Spleen (tissue), 7 donors: ENCODE results near the gene DUSP11.

Experiments used
- POLR2AphosphoS5 ChIP-seq, 3 donors: sonication (generic); formaldehyde crosslinking; IDR thresholded peaks; one replicate each; pipeline ENCODE4 v1.5.1; 2017; ENCODE audit warnings: antibody characterized with exemption in 3 of 3
- TF ChIP-seq, protein P1 (sequence below), 11 experiments: fragments of 200-600 bp in 7 of 11; fragments of 450-650 bp in 4 of 11; sonication (generic) in 4 of 11; IDR thresholded peaks in 8 of 11; conservative IDR thresholded peaks in 3 of 11; 1 replicate in 7 of 11; 2 replicates in 4 of 11; pipeline versions ENCODE4 v1.4.0 to v1.8.0; 2016 to 2021; ENCODE audit warnings: antibody characterized with exemption in 11 of 11, inconsistent platforms in 4 of 11, mild to moderate bottlenecking in 1 of 11
- donor health status: DM: no; HTN: no; CAD: no; lungs with moderate emphysema.
- donor health status: DM: no; HTN: no; CAD: no.
- donor health status: DM: no; HTN: no; CAD: no.

GRCh38 chr2:73736855-73737779 lies 42.8 kb downstream of the DUSP11 start, which contains the start of gene TPRKB:
- TF ChIP-seq, protein P1, sequence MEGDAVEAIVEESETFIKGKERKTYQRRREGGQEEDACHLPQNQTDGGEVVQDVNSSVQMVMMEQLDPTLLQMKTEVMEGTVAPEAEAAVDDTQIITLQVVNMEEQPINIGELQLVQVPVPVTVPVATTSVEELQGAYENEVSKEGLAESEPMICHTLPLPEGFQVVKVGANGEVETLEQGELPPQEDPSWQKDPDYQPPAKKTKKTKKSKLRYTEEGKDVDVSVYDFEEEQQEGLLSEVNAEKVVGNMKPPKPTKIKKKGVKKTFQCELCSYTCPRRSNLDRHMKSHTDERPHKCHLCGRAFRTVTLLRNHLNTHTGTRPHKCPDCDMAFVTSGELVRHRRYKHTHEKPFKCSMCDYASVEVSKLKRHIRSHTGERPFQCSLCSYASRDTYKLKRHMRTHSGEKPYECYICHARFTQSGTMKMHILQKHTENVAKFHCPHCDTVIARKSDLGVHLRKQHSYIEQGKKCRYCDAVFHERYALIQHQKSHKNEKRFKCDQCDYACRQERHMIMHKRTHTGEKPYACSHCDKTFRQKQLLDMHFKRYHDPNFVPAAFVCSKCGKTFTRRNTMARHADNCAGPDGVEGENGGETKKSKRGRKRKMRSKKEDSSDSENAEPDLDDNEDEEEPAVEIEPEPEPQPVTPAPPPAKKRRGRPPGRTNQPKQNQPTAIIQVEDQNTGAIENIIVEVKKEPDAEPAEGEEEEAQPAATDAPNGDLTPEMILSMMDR (IDR thresholded peaks at IDR 0.05 in 8 of 11, conservative IDR thresholded peaks at IDR 0.05 in 3 of 11) = peak in 1 of 11 experiments; percentile 15
- peak; percentile 96 to 97 (median 97) for TF ChIP-seq POLR2AphosphoS5 (IDR thresholded peaks at IDR 0.05)
